ENCODE measurements around the gene TBC1D1.

The TBC1D1 gene

DNA sequence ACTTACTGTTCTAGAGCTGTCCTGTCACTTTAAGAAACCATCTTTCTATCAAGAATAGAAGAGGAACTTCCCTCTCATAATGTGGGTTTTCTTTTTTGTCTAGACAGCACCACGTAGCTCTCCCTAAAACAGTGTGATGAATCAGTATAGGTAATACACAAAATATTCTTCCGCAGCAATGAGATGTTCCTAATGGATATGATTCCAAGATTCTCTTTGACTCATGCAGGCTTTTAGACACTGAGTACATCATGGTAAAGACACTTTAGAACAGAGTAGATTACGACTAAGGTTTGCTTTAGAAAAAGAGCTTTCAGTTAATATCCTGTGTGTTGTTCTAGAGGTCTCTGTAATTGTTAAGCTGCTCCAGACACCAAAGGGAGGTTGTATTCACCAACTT lies 139.1 kb downstream of the TBC1D1 start:
- TF ChIP-seq GATA2 (IDR thresholded peaks at IDR 0.05; ENCODE audit: low read depth, low read length) (no peak), GATA3 (IDR thresholded peaks at IDR 0.05; ENCODE audit: low read depth, low read length) (no peak)

DNA sequence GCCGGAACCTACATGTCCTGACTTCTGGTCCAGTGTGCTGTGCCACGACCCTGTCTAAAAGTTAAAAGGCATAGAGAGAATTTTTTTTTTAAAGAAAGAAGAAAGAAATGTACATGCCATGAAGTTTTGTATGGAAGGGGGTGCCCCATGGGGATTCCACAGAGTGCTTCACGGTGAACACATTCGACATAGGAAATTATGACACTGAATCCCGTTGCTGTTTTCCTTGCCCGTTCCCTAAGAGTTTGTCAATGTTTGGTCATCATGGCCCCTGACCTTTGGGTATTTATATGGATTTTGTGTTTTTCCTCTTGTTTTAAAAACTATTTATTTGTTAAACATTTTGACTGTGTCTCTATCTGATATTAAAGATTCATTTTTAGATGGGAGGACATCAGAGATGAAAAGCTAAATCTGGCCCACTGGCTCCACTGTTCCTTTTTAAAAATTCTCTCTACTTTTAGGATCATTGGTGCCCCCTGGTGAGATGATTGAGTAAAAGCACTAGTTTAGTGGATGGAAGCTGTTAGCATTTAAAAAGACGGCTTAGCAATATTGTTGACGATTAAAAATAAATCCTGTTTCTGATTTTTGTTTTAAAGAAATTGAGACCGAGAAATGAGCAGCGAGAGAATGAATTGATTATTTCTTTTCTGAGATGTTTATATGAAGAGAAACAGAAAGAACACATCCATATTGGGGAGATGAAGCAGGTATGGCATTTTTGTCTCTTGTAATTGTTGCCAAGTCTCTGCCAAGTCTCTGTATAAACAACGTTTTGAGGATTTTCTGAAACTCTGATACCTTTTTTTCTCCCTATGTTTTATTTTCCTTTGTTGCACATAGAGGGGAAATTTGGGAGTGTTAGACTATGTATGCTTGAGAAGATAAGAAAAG lies 144.3 kb downstream of the TBC1D1 start:
- no peak for TF ChIP-seq GATA2 (IDR thresholded peaks at IDR 0.05; ENCODE audit: low read depth, low read length)
- no peak for TF ChIP-seq GATA3 (IDR thresholded peaks at IDR 0.05; ENCODE audit: low read depth, low read length)

DNA sequence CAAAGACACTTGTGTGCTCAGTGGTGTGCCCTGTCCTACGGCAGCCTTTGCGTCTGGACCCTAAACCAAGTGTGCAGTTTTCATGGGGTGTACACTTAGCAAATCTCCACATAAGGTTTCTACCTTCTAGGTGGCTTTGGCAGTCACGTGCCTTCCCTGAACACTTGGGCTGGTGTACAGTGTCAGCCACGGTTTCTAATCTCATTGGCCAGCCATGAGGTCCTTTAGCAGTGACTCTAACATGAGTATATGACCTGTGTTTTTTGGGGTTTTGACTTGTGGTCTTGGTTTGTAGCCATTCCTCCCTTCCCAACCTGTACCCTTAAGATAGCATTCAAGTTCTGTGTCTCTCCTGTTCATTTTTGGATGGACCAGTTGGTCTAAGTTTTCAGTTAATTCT lies 145.7 kb downstream of the TBC1D1 start:
- no peak for TF ChIP-seq GATA2 (IDR thresholded peaks at IDR 0.05; ENCODE audit: low read depth, low read length)
- TF ChIP-seq GATA3 (IDR thresholded peaks at IDR 0.05; ENCODE audit: low read depth, low read length), result no peak

DNA sequence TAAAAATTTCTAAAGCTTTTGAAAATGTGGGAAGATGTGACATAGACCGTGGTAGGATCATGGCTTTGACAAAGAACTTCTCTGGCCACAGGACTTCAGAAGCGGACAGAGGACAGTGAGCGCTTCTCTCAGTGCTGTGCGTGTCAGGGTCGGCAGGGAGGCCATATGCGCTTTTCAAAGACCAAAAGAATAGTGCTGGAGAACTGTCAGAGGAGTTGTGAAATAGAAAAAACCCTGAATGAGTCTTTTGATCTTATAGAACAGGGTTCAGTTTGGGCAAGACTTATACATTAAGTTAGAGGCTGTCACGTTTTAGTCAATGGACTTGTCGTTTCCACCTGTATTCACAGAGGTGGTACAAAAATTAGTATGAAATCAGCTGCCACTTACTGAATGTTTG lies 146.7 kb downstream of the TBC1D1 start:
- TF ChIP-seq GATA2 (IDR thresholded peaks at IDR 0.05; ENCODE audit: low read depth, low read length) (no peak), GATA3 (IDR thresholded peaks at IDR 0.05; ENCODE audit: low read depth, low read length) (no peak)

DNA sequence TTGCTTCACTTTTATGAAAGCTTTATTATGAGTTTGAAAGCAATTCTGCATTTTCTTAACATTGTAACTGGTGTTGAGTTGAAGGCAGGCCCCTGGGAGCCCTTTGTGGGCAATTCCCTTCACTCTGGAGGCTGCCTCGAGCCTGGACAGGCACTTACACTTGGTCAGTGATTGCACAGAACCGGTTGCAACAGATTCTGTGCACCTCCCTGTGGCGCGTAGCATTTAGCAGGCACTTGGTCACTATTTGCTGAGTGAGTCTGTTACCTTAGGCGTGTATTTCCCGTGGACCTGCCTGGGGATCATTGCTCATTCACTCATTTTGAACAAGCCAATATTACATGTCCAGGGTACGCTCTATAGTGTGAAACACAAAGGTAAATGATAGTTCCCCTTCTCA lies 149.7 kb downstream of the TBC1D1 start:
- TF ChIP-seq GATA2 (IDR thresholded peaks at IDR 0.05; ENCODE audit: low read depth, low read length) (no peak), GATA3 (IDR thresholded peaks at IDR 0.05; ENCODE audit: low read depth, low read length) (no peak)

DNA sequence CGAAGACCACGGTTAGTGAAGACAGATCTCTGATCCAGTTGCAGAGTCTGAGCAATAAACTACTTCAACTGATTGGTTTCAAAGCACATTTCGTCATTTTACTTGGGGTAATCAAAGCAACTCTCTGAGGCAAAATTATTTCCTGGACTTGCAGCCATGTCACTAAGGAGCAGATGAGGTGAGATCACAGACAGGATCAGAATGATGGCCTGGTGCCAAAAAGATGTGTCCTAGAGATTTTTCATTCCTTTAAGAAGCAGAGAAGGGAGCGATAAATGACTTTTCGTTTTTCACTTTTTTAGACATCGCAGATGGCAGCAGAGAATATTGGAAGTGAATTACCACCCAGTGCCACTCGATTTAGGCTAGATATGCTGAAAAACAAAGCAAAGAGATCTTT lies 153.2 kb downstream of the TBC1D1 start:
- no peak for TF ChIP-seq GATA3 (IDR thresholded peaks at IDR 0.05; ENCODE audit: low read depth, low read length)
- no peak for TF ChIP-seq GATA2 (IDR thresholded peaks at IDR 0.05; ENCODE audit: low read depth, low read length)

DNA sequence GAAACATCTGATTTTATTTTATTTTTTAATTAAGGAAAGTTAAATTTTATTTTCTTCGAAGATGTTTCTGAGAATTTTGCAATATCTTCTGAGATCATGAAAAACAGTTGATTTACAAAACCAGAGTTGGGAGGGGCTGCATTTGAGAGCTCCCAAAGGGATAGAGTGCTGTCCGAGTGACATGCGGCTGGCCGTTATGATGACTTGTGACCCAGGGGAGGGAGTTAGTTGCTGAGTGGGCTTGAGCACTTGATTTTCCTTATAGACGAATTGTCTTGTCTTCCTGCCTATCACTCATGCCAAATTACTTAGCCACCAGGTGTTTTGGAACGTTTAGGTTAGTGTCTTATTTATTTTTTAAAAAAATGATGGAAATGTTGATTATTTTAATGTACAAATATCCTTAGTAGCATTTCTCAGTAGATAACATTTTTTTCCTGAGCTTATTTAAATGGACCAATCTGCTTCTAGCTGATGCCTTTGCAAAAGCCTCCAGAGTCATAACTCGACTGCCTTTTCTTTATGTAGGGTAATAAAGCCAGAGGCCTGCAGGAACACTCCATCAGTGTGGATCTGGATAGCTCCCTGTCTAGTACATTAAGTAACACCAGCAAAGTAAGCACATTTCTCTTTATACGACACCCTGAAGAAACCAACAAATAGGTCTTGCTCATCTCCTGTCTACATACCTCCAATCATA lies 154.6 kb downstream of the TBC1D1 start:
- no peak for TF ChIP-seq GATA3 (IDR thresholded peaks at IDR 0.05; ENCODE audit: low read depth, low read length)
- TF ChIP-seq GATA2 (IDR thresholded peaks at IDR 0.05; ENCODE audit: low read depth, low read length), result no peak

DNA sequence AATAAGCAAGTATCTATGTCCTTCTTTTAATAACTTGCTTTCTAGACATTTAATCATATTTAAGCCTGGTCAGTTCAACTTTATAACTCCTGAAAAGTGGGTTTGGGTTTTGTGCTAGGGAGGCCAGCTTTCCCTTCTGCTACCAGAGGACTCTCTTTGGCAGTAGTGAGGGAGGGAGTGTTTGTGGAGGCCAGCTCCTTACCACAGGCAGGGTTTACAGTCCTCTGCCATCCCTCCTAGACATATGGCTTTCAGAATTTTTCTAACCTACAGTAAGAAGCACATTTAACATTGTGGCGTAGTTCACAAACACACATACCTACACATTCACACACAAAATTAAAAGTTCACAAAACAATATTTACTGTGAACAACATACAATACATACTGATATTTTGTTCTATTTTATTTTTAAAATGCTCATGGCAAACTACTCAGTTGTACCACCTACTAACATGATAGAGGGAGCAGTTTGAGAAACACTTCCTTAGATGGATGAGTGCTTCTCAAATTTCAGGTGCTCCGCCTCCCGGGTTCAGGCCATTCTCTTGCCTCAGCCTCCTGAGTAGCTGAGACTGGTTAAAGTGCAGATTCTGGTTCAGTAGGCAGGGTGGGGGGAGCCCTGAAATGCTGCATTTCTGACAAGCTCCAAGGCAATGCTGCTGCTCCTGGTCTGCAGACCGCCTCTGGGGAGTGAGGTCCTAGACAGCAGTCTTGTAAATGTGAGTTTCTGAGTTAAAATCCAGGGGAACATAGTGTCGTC lies 156.0 kb downstream of the TBC1D1 start:
- no peak for TF ChIP-seq GATA3 (IDR thresholded peaks at IDR 0.05; ENCODE audit: low read depth, low read length)
- no peak for TF ChIP-seq GATA2 (IDR thresholded peaks at IDR 0.05; ENCODE audit: low read depth, low read length)

DNA sequence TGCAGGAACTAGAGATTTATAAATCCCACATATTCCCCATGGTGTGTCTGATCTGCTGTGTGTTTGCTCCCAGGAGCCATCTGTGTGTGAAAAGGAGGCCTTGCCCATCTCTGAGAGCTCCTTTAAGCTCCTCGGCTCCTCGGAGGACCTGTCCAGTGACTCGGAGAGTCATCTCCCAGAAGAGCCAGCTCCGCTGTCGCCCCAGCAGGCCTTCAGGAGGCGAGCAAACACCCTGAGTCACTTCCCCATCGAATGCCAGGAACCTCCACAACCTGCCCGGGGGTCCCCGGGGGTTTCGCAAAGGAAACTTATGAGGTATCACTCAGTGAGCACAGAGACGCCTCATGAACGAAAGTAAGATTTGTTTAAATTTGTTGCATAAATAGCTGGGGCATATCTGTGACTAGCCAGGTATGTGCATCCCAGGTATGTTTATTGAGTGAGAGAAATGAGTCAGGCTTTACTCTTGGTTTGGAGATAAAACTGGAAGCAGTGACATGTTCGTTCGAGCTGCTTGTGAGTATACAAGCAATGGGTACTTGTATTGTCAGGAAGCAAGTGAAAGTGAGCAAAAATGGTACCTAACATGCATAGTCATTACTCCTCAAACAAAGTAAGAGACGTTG lies 158.8 kb downstream of the TBC1D1 start:
- TF ChIP-seq GATA3 (IDR thresholded peaks at IDR 0.05; ENCODE audit: low read depth, low read length), result no peak
- TF ChIP-seq GATA2 (IDR thresholded peaks at IDR 0.05; ENCODE audit: low read depth, low read length), result no peak

DNA sequence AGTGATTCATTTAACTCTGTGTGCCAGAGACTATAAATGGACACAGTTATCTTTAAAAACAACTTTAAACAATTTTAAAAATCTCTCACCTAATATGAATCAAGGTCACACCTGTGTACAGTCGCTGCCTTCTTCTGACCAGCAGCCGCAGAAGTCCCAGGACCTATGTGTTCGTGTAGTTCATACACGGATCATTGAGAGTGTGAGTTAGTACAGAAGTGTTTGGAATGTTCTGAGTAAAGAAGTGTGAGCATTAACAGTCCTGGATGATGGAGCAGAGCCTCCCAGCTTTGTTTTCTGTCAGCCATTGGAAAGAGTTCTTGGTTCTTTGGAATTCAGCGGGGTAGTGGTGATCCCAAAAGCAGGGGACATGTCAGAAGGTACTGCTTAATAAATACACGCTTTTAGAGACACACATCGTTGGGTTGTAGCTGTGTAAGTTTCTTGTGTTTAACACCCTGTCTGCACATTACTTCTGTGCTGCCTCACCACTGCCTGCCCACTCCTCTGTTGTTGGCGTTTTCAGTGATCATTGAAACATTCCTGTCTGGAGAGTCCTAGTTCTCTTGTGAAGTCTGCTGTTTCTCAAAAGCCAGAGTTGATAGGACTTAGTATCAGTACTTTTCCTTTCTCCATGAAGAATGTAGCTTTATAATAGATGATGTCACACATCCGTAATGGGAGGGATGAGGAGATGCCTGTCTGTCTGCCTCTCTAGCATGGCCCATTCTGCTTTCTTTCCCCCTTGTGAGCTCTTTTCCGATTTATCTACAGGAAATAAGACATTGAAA lies 159.9 kb downstream of the TBC1D1 start:
- no peak for TF ChIP-seq GATA3 (IDR thresholded peaks at IDR 0.05; ENCODE audit: low read depth, low read length)
- no peak for TF ChIP-seq GATA2 (IDR thresholded peaks at IDR 0.05; ENCODE audit: low read depth, low read length)

DNA sequence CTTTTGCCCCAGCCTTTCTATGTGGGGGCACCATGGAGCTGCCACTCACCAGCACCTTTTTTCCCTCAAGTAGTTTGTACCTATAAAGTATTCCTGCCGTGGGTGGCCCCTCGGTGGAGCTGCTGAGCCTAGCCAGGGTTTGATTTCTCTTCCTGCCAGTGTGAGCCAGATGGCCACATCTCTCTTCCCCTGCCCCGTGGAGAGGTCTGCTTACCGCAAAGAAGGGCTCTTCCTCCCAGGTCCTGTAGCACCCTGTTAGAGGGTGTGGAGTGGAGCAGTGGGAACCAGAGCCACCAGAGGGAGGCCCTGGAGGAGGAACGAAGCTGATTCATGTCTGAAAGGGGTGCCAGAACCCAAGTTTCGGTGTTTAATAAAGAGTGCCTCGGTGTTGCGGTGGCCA lies 164.7 kb downstream of the TBC1D1 start:
- no peak for TF ChIP-seq GATA3 (IDR thresholded peaks at IDR 0.05; ENCODE audit: low read depth, low read length)
- no peak for TF ChIP-seq GATA2 (IDR thresholded peaks at IDR 0.05; ENCODE audit: low read depth, low read length)

DNA sequence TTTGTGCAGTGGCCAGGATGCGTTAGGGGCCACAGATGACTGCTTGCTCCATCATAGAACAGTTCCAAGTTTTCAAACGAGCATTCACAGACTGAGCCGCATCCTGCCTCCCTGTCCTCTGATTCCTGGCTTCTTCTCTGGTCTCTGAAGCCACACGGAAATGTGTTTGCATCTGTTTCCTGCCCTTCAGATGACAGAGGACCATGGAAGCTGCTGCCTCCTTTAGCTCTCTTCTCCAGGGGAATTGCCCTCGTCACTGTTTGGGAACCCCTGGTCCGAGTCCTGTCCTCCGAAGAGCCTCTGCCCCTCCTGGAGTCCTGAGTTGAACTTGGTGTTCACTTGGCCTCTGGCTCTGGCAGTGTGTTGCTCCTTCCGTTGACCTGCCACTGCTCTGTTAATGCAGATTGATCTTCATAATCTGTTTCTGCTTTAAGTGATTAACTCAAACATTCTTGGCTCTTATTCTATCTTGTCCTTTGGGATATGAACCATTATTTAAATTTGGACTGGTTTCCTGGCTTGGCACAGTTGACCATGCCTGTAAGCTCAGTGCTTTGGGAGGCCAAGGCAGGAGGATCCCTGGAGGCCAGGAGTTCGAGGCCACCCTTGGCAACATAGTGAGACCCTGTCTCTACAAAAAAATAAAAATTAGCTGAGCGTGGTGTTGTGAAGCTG lies 165.3 kb downstream of the TBC1D1 start:
- no peak for TF ChIP-seq GATA3 (IDR thresholded peaks at IDR 0.05; ENCODE audit: low read depth, low read length)
- TF ChIP-seq GATA2 (IDR thresholded peaks at IDR 0.05; ENCODE audit: low read depth, low read length), result no peak

DNA sequence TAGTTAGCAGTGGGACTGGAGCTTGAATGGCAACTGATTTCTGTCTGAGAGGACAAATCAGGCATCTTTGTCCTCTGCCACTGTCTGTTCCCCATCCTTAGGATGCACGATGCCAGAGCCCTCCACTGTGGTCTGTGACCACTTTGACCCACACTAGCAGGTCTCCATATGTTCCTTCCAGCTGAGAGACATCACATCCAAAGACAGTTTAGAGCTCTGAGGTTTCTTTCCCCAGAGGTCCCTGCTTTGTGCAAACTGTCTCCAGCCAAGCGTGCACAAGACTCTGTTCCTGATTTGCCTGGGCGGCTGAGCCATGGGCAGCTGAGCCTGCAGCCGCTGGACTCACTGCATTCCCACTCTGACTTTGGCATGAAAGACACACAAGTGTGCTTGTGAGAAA lies 167.3 kb downstream of the TBC1D1 start:
- TF ChIP-seq GATA2 (IDR thresholded peaks at IDR 0.05; ENCODE audit: low read depth, low read length), result no peak
- TF ChIP-seq GATA3 (IDR thresholded peaks at IDR 0.05; ENCODE audit: low read depth, low read length), result no peak

All from SH-SY5Y (cell line).